Stimulated activated CD8-positive, alpha-beta memory T cell treated with anti-CD3 and anti-CD28 coated beads, Interleukin-12 subunit alpha, Interleukin-12 subunit beta, amount 100 ng/mL, for 24 hours (primary cell): ENCODE data around the gene RARG.

Experiments
- DNase-seq: peaks from one replicate; pipeline ENCODE4 v3.0.0-alpha.2; 2020; ENCODE audit errors: extremely low read depth

Gene RARG

DNA sequence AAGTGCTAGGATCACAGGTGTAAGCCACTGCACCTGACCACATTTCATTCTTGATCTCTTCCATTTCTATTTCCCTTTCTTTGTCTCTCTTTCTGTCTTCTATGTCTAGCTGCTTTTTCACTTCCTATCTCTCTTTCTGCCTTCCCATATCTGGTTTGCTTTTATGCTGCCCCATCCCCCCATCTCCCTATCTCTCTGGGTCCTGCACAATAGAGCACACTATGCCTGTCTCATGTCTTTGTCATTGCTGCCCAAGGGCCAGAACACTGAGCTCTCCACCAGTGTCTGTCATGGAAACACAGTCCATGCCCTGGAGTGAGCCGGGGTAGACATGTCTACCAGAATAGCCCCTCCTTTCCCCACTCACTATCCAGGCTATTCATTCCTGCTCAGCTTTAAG, 12.3 kb upstream of the RARG start:
- DNase-seq = no peak

DNA sequence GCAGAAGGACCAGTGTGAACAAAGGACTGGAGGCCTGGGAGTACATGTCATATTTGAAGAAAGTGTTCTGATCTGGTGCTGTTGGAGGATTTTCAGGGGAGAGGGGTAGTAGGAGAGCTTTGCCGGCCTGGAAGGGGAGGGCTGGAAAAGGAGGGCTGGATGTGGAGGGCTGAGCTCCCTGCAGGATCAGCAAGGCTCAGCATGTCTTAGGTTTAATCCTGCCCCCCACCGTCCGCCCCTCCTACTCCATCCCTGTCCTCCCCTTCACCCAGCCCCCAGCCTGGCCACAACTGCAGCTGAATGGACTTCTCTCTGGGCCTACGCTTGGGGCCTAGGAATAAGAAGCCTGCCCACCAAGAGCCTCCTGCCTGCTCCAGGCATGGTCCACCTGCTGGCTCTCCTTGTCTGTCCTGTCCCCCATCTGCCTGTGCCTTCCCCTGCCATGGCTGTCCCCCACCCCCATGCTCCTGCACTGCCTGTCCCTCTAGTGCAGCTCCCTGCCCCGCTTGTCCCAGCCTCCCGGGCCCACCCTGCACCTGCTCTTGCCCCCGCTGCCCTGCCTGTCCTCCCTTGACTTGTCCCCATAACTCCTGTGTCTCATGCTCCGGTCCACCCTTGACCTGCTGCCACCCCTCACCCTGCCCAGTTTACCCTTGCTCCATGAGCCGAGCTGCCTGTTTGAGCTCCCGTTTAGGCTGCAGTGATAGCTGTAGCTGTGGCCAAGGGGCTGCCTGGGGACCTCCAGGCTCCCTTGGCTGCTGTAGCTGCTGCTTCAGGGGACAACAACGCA, 9.8 kb upstream of the RARG start:
- DNase-seq = no peak

DNA sequence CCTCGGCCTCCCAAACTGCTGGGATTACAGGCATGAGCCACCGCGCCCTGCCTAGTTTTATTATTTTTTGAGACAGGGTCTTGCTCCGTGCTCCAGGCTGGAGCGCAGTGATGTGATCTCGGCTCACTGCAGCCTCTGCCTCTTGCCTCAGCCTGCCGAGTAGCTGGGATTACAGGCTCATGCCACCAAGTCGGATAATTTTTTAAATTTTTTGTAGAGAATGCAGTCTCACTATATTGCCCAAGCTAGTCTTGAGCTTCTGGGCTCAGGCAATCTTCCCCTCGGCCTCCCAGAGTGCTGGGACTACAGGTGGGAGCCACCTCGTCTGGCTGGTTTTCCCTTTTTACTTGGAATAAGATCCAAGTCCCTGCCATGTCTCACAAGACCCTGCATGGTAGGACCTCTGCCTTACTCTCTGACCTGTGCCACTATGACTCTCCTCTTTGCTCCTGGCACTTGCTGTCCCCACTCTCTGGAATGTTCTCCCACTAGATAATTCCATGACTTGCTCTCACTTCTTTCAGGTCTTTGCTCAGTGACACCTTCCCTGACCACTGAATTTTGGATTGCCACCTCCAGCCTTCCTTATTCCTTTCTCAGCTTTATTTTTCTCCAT, 7.7 kb upstream of the RARG start:
- DNase-seq = no peak

DNA sequence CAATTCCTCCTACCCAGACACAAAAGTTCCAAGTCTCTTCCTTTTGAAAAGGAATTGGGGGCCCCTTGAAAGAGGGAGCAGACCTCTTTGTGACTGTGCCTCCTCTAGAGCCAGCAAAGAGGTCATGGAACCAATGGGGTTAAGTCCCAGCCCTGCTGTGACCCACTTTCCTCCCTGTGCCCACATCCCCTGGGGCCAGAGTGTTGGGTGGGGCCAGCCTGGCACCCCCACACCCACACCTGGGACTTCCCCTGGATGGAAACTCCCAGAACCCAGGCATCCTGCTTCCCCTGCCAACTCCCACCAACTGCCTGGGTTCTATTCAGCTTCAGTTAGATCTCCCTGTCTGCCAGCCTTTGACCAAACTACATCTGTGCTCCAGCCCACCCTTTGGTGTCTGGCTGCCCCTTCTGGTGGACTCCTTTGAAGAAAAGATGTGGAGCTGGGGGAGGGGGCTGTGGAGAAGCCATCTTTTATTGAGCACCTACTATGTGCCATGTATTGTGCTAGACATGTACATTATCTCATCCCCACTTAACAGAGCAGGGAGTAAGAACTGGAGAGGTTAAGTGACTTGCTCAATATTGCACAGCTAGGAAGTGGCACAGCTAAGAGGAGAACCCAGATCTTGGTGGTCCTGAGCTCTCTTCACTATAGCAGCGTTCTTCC, 4.6 kb upstream of the RARG start:
- no peak for DNase-seq

DNA sequence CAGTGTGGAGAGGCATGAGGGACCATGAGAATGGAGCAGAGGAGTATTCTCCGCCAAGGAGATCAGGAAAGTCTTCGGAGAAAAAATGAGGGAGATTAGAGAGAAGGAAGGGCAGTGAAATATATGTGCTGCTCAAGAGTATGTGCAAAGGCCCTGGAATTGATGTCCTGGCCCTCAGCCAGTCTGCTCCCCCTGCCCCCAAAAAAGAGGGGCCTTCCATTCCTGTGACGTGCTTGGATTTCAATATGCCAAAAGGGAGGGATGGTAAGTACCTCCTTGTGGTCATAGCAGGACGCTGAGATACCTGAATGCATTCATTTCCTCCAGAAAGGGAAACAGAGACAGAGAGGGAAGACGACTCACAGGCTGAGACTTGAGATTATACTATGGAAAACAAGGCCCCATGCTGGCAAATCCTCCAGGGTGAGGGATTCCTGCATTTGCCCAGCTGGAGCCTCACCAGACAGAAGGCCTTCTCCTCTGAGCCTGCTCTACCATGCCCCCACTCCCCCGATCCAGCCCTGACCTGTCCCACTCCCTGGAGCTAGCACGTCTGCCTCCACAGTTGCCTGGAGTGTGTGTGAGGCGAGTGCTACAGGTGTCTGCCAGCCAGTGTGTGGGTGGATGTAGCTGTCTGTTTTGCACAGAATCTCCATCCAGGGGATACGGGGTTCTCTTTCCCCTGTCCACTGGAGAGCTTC, 3.9 kb upstream of the RARG start:
- DNase-seq = no peak

DNA sequence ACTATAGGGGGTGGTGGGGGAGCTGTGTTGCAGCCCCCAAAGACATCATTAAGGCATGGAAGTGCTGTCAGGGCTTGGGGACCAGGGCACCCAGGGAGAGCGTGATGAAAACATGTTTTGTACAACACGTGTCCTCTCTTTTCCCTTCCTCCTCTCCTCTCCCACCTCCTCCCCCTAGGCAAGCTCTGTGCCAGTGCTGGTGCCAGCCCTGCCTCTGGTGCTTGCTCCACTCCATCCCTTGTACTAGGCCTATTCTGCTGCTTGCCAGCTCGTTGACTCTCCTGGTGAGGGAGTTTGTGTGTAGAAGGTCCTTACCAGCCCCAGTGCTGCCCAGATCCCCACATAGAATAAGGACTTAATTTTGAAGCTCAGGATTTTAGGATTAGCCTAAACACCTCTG, 3.2 kb upstream of the RARG start:
- DNase-seq = no peak

DNA sequence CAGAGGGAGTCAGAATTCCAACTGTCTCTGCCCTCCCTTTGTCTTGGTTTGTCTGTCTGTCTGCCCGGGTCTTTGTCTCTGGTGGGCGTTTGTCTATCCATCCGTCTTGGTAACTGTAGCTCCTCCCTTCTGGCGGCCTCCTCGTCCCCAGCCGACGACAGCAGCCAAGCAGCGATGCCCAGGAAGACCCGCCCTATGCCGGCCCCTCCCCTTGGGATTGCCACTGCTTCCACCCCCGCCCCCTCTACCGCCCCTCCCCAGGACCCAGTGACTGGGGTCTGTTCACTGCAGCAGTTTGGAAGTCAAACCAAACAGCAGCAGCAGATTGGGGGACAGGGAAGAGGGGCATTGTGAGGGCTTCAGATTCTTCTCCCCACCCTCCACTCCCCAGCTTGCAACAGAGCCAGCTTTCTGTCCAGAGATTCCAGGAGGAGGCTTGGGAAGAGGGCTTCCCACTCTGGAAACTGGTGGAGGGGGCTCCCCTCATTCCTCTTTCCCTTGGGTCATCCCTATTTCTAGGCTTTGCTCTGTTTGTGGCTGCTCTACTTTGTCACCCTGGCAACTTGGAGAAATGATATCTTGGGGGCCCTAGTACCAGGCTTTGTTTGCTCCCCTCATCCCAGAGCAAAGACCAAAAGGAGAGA, 2.4 kb upstream of the RARG start:
- DNase-seq = no peak

DNA sequence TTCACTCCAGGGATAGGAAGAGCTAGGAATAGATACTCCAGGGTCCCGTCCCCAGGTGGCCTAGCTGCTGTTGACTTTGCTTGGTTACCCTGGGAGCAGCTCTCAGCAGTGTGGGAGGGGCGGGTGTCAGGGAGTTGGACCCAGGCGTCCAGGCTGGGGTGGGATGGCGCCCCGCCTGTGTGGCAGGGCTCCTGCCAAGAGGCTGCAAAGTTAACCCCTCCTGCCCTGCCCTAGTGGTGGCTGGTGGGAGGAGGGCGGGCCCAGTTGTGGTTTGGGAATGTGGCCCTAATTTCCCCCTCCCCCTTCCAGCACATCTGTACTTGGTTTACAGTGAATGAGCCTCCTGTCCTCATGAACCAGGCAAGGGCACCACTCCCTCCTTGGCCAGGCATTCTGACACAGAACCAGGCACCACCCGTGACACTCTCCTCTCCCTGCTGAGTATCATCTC, 1.7 kb upstream of the RARG start:
- DNase-seq = no peak

DNA sequence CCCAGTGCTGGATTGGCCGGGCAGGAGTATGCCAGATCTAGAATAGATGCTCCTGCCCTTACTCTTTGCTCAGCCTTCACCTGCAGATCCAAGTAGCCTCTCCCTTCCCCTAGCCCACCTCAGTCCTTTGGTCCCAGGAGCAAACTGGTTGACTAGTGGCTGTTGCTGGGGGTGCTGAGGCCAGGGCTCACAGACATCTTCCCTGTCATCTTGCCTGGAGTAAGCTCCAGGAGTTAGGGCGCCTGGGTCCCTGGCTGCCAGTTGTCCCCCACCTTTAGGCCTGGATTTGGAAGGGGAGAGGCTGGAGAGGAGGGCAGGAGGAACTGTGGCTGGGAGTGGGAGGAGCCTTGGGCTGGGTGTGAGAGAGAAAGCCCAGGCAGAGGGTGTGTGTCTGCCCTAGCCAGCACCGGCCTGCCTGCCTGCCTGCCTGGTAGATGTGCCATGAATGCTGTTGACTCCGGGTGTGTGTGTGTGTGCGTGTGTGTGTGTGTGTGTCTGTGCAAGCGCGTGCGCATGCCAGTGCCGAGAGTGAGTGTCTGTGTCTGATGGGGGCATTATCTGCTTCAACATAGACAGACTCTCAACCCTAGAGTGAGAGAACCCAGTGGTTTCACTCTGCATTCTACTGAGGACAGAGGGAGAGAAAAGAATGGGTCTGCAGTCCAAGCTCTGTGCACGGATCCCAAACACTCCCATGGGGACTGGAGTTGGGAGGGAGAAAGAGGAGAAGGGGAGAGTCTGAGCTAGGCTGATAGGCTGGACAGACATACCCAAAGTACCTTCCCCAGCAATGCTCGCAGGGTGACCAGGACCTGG, 845 bp upstream of the RARG start:
- no peak for DNase-seq

DNA sequence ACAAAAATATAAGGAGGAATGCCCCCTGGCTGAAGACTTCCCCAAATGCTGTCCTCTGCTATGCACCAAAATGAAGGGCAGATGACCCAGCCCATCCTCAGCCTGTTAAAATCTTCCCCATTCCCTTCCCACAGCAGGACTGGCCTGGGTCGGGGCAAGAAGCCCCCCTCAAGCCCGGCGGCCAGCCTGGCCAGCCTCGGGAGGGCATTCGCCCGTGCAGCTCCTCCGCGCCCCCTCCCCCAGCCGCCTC, 413 bp downstream of the RARG start:
- no peak for DNase-seq

DNA sequence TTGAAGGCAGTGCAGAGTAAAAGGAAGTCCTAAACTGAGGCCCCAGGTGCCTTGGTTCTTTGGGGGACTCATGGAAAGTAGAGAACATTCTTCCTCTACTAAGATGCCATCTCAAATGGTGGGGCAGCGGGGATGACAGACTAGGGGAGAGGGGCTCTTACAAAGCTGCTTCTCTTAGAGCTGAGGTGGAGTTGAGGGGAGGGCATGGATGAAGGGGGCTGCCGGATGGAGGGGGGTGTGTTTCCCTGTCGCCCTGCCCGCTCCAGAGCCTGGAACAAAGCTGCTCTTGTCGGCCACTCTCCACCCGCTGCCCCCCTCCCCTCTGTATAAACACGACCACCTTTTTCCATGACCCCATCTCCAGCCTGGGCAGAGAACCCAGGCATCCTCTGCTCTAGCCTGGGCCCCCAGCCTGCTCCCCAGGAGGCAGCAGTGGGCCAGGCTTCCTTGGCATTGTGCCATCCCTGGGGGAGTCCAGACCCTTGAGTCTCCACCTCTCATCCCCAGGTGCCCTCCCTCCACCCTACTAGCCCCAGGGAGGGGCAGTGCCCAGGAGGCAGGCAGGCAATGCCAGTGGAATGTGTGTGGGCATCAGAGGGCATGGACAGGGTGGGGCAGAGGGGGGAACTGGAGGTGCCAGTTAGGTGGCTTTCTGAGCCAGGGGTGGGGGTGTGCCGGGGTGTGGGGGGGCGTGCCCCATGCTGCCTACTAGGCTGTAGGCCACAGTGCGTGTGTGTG, 1.7 kb downstream of the RARG start:
- no peak for DNase-seq

DNA sequence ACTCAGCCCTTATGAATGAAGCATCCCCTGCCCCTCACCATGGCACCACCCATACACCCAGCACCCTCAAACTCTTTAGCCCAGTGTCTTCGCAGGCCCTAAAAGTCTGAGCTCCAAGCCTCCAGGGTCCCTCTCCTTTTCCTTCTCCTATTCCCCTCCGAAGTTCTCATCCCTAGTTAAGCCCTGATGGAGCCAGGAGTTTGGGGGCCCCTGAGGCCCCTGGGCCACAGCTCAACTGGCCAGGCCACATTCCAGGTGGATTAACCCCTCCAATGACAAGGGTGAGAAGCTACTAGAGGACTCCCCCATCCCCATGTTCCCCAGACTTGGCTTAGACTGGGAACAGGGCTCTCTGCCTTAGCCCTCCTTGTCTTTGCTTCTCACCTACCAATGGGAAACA, 2.6 kb downstream of the RARG start:
- DNase-seq = no peak

DNA sequence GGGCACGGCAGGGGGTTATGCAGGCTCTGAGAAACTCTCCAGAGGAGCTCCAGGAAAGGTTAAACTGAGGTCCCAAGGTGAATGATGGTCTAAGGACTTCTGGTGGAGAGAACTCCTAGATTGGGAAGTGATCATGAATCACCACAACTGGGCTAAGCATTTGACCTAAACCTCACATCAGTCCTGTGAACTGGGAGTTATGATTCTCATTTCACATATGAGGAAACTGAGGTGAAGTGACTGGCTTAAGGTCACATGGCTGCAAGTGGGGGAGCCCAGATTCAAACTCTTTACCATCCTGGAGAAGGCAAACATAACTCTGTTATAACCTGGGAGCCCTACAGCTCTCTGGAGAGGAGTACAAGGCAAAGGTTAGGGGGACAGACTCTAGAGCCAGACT, 4.2 kb downstream of the RARG start:
- DNase-seq = no peak

DNA sequence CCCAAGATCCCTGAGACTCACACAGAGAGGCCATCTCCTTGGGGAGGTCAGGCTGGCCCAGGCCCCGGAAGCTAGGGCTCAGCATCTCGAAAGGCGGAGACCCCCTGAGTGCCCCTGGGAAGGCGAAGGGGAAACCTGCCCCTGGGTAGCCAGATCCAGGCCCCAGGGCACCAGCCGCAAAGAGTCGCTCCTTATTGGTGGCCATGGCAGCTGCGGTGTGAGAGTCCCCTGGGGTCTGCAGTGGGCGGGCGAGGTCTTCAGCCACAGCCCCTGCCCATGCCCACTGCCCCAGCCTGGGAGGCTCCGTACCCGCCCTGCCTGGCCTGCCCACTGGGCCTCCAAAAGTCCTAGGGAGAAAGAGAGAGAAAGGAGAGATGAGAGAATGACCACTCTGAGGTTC, 4.7 kb downstream of the RARG start:
- no peak for DNase-seq

DNA sequence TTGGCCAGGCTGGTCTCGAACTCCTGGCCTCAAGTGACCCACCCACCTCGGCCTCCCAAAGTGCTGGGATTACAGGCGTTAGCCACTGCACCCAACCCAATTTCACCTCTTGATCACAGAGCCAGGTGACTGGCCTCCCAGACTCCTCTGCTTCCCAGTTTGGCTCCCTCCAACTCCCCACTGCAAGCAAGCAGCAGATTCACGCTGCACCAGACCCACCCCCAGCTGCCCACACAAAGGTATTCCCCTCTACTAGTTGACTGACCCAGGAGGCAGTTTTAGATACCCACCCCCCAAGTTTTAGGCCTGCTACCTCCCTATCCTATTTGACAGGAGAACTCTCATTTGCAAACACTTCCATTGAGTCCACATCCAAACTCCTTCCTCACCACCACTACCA, 5.2 kb downstream of the RARG start:
- DNase-seq = no peak

DNA sequence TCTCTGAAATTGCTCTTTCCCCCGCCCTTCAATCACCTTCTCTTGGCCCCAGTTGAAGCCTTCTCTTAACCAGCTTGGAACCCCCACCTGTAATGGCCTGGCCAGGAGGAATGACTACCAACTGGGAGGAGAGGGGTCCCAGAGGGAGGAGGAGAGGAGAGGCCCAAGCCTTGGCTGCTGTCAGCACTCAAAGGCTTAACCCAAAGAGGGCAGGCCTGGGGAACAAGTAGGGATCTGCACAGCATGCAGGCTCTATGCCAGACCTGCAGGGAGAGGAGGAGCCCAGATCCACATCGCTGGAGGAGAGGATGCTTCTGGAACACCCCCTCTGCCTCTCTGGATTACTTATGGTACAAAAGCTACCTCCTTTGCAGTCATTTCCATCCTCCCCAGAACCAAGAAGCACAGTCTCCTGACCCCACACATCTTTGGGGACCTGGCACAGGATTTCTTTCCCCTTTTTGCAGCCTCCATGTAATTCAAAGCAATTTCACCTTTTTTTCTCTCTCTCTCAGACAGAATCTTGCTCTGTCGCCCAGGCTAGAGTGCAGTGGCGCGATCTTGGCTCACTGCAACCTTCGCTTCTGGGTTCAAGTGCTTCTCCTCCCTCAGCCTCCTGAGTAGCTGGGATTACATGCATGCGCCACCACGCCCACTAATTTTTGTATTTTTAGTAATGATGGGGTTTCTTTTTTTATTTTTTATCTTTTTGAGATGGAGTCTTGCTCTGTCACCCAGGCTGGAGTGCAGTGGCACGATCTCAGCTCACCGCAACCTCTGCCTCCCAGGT, 6.2 kb downstream of the RARG start:
- DNase-seq = no peak

DNA sequence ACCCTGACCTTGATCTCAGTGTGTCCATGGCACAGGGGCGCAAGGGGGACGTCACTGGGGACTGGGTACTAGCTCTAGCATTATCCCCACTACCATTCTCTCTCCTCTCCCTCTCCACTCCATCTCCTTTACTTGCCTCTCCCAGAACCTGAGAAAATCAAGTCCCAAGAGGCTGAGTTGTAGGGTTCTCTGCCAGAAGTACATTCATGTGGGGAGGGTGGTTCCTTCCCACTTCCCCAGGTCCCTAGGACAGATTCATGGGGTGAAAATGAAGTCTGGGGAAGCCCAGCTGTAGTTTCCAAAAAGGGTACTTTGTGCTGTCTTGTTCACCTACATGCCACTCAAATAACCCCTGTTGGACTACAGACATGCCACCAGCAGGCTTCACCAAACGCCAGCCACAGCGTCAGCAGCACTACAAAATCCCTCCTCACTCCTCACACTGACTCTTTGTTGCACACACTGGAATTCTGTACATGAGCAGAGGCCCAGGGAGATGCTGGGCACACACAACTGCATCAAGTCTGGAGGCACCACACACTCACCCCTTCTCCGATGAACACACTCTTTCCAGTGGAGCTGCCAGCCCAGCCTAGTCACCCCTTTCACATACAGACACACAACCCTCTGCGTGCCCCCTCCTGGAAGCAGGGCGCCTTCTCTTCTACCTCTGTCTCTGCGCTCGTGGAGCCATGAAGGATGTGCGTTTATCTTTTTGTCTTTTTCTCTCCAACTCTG, 6.9 kb downstream of the RARG start:
- DNase-seq = no peak

DNA sequence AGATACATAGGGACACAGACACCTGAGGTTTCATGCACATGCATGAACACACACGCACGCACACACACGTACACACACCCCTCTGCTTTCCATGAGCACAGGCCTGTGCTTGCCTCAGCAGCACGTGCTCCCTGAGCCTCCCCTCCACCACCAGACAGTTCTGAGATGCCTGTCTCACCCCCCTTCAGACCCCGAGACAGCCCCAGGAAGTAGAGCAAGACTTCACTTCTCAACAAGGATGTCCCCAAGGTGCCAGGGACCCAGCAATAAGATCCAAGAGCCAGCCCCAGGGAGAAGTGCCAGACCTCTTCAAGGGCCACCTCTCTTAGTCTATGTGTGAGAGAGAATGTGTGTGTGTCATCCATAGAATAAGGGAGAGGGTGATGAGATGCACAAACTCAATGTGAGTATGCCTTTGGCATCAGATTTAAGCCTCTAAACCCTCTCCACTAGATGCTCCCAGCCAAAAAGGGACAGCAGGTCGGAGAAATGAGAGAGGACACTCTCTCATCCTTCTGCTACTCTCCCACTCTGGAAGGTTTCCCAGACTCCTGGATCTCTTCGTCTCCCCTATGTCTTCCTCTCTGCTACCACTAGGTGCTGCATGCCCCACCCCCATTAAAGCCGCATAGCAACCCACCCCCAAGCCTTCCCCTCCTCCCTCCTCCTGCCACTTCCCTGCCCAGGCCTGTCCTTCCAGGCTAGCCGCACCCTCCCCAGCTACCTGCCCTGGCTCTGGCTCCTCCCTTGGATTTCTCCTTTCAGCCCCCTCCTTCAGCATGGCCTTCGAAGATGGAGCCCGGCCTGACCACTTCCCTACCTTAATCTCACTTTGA, 7.7 kb downstream of the RARG start:
- no peak for DNase-seq
